Measurements from ENCODE around the gene CEACAM20. TPM values are rescaled to one million over a fixed set of nuclear protein-coding genes. Genes with fewer than 3 reads are reported as not detected.
A peak's percentile ranks its signal among the peaks of the same experiment; 100 is the strongest.
"Not testable (repeated sequence)": the region's sequence is repeated elsewhere in the genome, so short reads cannot be mapped to it uniquely, and the experiment has no call there.

CEACAM20 gene
- total RNA-seq, 1 donor from 2014 or later: not detected

- DNase-seq (ENCODE audit: low spot score): no peak
Measured at GRCh38 chr19:44549507-44549906, 20.0 kb upstream of the CEACAM20 start.

GRCh38 chr19:44548736-44549135 lies 19.3 kb upstream of the CEACAM20 start:
- no peak for DNase-seq (ENCODE audit: low spot score)

GRCh38 chr19:44544031-44544430 lies 14.6 kb upstream of the CEACAM20 start:
- no peak for DNase-seq (ENCODE audit: low spot score)

- no peak for DNase-seq (ENCODE audit: low spot score)
Measured at GRCh38 chr19:44542671-44543070, 13.2 kb upstream of the CEACAM20 start.

- no peak for DNase-seq (ENCODE audit: low spot score)
Measured at GRCh38 chr19:44540736-44541135, 11.3 kb upstream of the CEACAM20 start.

GRCh38 chr19:44539991-44540390 lies 10.5 kb upstream of the CEACAM20 start:
- DNase-seq (ENCODE audit: low spot score): no peak

GRCh38 chr19:44539236-44539826 lies 9.9 kb upstream of the CEACAM20 start:
- no peak for DNase-seq (ENCODE audit: low spot score)

GRCh38 chr19:44535361-44535760 lies 5.9 kb upstream of the CEACAM20 start:
- DNase-seq (ENCODE audit: low spot score): not testable (repeated sequence)

GRCh38 chr19:44532819-44533218 lies 3.3 kb upstream of the CEACAM20 start:
- DNase-seq (ENCODE audit: low spot score): no peak

GRCh38 chr19:44530777-44531176 lies 1.3 kb upstream of the CEACAM20 start:
- DNase-seq (ENCODE audit: low spot score): no peak

- no peak for DNase-seq (ENCODE audit: low spot score)
Measured at GRCh38 chr19:44527554-44527953, 1.9 kb downstream of the CEACAM20 start.

GRCh38 chr19:44525721-44526430 lies 3.6 kb downstream of the CEACAM20 start:
- no peak for DNase-seq (ENCODE audit: low spot score)

- no peak for DNase-seq (ENCODE audit: low spot score)
Measured at GRCh38 chr19:44521370-44521769, 8.1 kb downstream of the CEACAM20 start.

- no peak for DNase-seq (ENCODE audit: low spot score)
Measured at GRCh38 chr19:44517146-44517545, 12.3 kb downstream of the CEACAM20 start.

- DNase-seq (ENCODE audit: low spot score): no peak
Measured at GRCh38 chr19:44515907-44516306, 13.6 kb downstream of the CEACAM20 start.

- no peak for DNase-seq (ENCODE audit: low spot score)
Measured at GRCh38 chr19:44515031-44515430, 14.4 kb downstream of the CEACAM20 start.

GRCh38 chr19:44512326-44513298 lies 16.9 kb downstream of the CEACAM20 start:
- no peak for DNase-seq (ENCODE audit: low spot score)

- no peak for DNase-seq (ENCODE audit: low spot score)
Measured at GRCh38 chr19:44509478-44509877, 20.0 kb downstream of the CEACAM20 start.

- peak; percentile 98 for DNase-seq (ENCODE audit: low spot score)
Measured at GRCh38 chr19:44499962-44500949, 29.2 kb downstream of the CEACAM20 start, which contains the start of gene ZNF180. Gene ZNF180, minus strand, starts transcription at chr19:44500522. Its CDS starts 3,188 bp downstream, at chr19:44497334.

- no peak for DNase-seq (ENCODE audit: low spot score)
Measured at GRCh38 chr19:44499559-44499958, 29.9 kb downstream of the CEACAM20 start.

GRCh38 chr19:44498988-44499387 lies 30.5 kb downstream of the CEACAM20 start:
- DNase-seq (ENCODE audit: low spot score): no peak

All from umbilical cord (tissue), 2 donors.